Measurements from ENCODE around the gene RBBP8. TPM values are rescaled to one million over a fixed set of nuclear protein-coding genes. Genes with fewer than 3 reads are reported as not detected.

RBBP8 gene
- total and polyA plus RNA-seq, 12 donors: 8.0 to 34.7 (median 15.4) TPM

GRCh38 chr18:22977847-22978701 is 44.9 kb downstream of the RBBP8 start:
- TF ChIP-seq CTCF (IDR thresholded peaks at IDR 0.05): no peak
- TF ChIP-seq POLR2A (IDR thresholded peaks at IDR 0.05): no peak
- peak overlapping the region in 1 of 4 donors; percentile 10 for H3K4me3 ChIP-seq
- H3K9me3 ChIP-seq (replicated peaks in 1 of 3): no peaks in the 10 kb centered on the region
- DNase-seq: peak in 3 of 7 donors; percentile 19 to 33 (median 29)
- 50 to 58% (median 52%) methylated on average over 5 of the region's 5 CpGs for WGBS, 4 donors
- H3K27me3 ChIP-seq: no peaks in the 10 kb centered on the region
- H3K4me1 ChIP-seq (replicated peaks in 1 of 2): no peaks in the 10 kb centered on the region
- H3K36me3 ChIP-seq (replicated peaks in 1 of 2): no peaks in the 10 kb centered on the region
- H3K27ac ChIP-seq: peak overlapping the region in 1 of 5 donors; percentile 2
- intact Hi-C loops (cut with DNase I): no loop called here

- Histone ChIP-seq H3K27ac (no peak overlapping the region), H3K36me3 (replicated peaks in 1 of 2) (no peaks in the 10 kb centered on the region), H3K9me3 (replicated peaks in 1 of 3) (no peaks in the 10 kb centered on the region), H3K4me1 (replicated peaks in 1 of 2) (no peaks in the 10 kb centered on the region), H3K27me3 (no peaks in the 10 kb centered on the region), H3K4me3 (no peak overlapping the region)
- intact Hi-C loops (cut with DNase I): loop anchor here (5.0 to 10.0 kb wide), 3 partner anchors 46 to 183 kb away; partner anchors contain the start of gene RBBP8 (in 2 of the 2)
- DNase-seq: no peak
- WGBS, 4 donors: 92 to 100% (median 95%) methylated on average over 1 of the region's 1 CpG
- TF ChIP-seq POLR2A (IDR thresholded peaks at IDR 0.05) (no peak), CTCF (IDR thresholded peaks at IDR 0.05) (no peak)
Measured at GRCh38 chr18:22980394-22980793, 47.3 kb downstream of the RBBP8 start.

GRCh38 chr18:22981274-22982133 is 48.4 kb downstream of the RBBP8 start:
- H3K27ac ChIP-seq: no peak overlapping the region
- H3K27me3 ChIP-seq: no peaks in the 10 kb centered on the region
- H3K4me3 ChIP-seq: no peak overlapping the region
- no peak for DNase-seq
- intact Hi-C loops (cut with DNase I): loop anchor here (5.0 to 10.0 kb wide), 3 partner anchors 47 to 184 kb away; partner anchors contain the start of gene RBBP8 (in 2 of the 2)
- no peaks in the 10 kb centered on the region for H3K9me3 ChIP-seq (replicated peaks in 1 of 3)
- H3K4me1 ChIP-seq (replicated peaks in 1 of 2): no peaks in the 10 kb centered on the region
- TF ChIP-seq POLR2A (IDR thresholded peaks at IDR 0.05): no peak
- no peak for TF ChIP-seq CTCF (IDR thresholded peaks at IDR 0.05)
- no peaks in the 10 kb centered on the region for H3K36me3 ChIP-seq (replicated peaks in 1 of 2)
- 80 to 89% (median 87%) methylated on average over 6 of the region's 6 CpGs for WGBS, 4 donors

- Histone ChIP-seq H3K4me3 (no peak overlapping the region), H3K36me3 (replicated peaks in 1 of 2) (no peaks in the 10 kb centered on the region), H3K27me3 (no peaks in the 10 kb centered on the region), H3K4me1 (replicated peaks in 1 of 2) (no peaks in the 10 kb centered on the region), H3K27ac (no peak overlapping the region), H3K9me3 (replicated peaks in 1 of 3) (no peaks in the 10 kb centered on the region)
- DNase-seq: no peak
- WGBS, 4 donors: 12 to 25% (median 19%) methylated on average over 3 of the region's 3 CpGs
- TF ChIP-seq POLR2A (IDR thresholded peaks at IDR 0.05) (no peak), CTCF (IDR thresholded peaks at IDR 0.05) (peak; percentile 48 to 81 (median 64))
- intact Hi-C loops (cut with DNase I): loop anchor here (5.0 to 10.0 kb wide), 3 partner anchors 48 to 186 kb away; partner anchors contain the start of gene RBBP8 (in 2 of the 2)
Measured at GRCh38 chr18:22983175-22983574, 50.0 kb downstream of the RBBP8 start.

Measured in adrenal gland (tissue), 12 donors.